ENCODE results near the gene ADGRL3.
A peak's percentile ranks its signal among the peaks of the same experiment; 100 is the strongest.
"Not testable (repeated sequence)": the region's sequence is repeated elsewhere in the genome, so short reads cannot be mapped to it uniquely, and the experiment has no call there.

The ADGRL3 gene

GRCh38 chr4:61763682-61764081 is 563.6 kb downstream of the ADGRL3 start:
- DNase-seq, result no peak

- not testable (repeated sequence) for DNase-seq
Observed at GRCh38 chr4:61764090-61764489, 564.0 kb downstream of the ADGRL3 start.

GRCh38 chr4:61769444-61770167 is 569.5 kb downstream of the ADGRL3 start:
- not testable (repeated sequence) for DNase-seq

DNA sequence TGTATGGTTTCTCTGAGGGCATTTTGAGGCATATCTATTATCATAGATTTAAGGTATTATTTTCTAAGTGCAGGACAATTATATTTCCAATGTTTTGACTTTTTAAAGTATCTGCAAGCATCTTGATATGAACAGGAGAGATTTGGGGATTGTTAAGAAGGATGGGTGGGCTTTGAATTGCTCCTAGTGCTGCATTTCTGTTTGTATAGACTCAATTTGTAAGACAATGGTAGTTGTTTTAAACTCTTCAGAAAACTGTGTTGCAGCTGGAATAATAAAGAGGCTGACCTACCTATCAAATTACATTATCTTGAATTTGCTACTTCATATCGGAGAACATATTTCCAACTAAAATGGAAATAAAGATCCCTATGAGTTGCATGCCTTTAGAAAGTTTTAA is 570.3 kb downstream of the ADGRL3 start:
- no peak for DNase-seq

DNA sequence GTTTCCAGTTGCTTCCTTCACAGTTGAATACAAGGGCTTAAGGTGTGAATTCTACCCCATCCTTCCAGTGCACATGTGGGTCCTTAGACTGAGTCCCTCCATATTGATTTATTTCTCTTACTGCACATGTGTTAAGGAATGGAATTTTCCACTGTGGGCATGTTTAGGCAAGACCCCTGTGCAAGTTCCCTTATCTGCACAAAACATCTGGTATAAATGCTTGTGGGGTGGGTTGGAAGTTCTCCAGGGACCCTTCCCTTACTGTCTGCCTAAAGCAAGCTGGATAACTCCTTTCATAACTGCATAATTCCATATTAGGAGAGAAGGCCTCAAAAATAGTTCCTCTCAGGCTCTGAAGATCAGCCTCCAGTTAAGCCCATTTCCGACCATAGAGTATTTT is 570.9 kb downstream of the ADGRL3 start:
- no peak for DNase-seq

GRCh38 chr4:61772126-61772525 is 572.0 kb downstream of the ADGRL3 start:
- DNase-seq, result no peak

DNA sequence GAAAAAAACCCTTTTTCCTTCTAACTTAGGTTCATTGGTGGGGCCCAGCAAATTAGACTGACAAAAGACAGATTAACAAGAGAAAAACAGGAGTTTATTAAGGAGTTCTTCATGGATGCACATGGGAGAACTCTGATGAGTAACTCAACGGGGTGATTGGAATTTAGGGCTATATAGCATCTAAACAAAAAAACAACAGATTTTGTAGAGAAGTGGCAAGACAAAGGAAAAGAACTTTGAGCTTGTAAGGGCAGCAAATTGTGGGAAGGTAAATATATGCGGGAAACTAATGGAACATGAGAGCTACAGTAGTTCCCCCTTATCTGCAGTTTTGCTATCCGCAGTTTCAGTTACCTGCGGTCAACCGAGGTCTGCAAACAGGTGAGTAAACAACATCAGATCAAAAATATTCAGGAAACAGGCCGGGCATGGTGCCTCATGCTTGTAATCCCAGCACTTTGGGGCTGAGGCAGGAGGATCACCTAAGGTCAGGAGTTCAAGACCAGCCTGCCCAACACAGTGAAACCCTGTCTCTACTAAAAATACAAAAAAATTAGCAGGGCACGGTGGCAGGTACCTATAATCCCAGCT is 573.6 kb downstream of the ADGRL3 start:
- DNase-seq, result no peak

GRCh38 chr4:61782133-61782532 is 582.0 kb downstream of the ADGRL3 start:
- no peak for DNase-seq

DNA sequence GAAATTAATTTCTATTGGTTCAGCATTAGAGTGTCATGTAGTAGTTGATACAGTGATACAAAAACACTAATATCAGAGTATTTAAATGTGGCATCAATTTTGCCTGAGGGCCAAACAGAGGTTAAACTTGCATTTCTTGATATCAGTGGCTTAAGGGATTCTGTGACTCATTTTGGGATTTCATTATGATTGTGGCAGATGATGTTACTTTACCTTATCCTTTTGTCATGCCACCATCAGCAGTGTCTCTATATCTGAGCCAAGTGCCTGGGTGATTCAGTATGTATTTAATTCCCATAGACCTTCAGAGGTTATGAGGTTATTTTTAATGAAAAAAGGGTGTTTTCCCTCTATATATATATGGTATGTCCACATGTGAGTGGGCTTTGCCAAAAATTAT is 582.9 kb downstream of the ADGRL3 start:
- no peak for DNase-seq

GRCh38 chr4:61785761-61786160 is 585.6 kb downstream of the ADGRL3 start:
- DNase-seq, result no peak

DNA sequence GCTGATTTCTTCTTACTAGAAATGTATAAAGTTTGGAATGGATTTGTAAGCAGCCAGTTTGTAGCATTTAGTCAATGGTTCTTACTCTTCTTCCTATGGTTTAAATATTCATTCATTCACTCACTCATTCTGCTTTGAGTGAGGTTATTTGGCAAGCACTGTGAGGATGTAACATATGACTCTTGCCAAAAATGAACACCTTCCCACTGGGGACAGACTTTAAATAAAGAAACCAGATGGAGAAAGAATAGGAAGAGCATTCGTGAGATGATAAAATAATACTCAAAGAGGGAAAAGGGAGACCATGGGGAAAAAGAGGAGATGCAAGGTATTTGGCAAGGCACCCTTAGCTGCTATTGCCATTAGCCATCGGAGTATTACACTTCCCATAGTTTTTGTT is 586.1 kb downstream of the ADGRL3 start:
- DNase-seq, result peak; percentile 82

DNA sequence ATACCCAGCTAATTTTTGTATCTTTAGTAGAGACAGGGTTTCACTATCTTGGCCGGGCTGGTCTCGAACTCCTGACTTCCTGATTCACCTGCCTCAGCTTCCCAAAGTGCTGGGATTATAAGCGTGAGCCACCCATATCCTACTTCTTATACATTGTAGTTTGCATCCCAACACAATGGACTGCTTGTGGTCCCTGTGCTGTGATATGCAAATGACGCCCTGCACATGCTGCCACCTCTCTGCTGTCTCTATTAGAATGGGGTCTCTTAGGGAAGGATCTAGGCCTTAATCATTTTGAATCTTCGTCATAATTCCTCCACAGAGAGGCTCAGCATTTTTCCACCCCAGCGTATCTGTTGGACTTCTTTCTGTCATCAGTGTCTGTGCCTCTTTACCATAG is 595.9 kb downstream of the ADGRL3 start:
- no peak for DNase-seq

GRCh38 chr4:61799794-61800193 is 599.7 kb downstream of the ADGRL3 start:
- no peak for DNase-seq

- no peak for DNase-seq
Observed at GRCh38 chr4:61805227-61805626, 605.1 kb downstream of the ADGRL3 start.

- no peak for DNase-seq
Observed at GRCh38 chr4:61805979-61806378, 605.9 kb downstream of the ADGRL3 start.

- no peak for DNase-seq
Observed at GRCh38 chr4:61812171-61812570, 612.0 kb downstream of the ADGRL3 start.

DNA sequence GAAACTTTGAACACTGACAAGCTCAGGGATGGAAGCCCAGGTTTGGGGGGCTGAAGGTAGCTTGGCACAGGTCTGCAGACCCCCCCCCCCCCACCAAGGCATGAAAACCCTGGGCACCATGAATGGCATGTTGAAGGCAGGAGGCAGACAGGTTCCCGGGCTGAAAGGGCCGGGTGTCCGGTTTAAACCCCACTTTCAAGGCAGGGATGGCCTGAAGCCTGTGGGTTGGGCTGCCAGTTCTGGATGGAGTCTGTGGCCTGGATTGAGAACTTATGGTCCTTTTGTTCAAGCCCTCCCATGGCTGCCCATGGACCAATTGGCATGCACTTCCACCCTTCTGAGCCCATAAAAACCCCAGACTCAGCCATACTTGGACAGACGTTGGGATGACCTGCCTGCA is 616.9 kb downstream of the ADGRL3 start:
- no peak for DNase-seq

DNA sequence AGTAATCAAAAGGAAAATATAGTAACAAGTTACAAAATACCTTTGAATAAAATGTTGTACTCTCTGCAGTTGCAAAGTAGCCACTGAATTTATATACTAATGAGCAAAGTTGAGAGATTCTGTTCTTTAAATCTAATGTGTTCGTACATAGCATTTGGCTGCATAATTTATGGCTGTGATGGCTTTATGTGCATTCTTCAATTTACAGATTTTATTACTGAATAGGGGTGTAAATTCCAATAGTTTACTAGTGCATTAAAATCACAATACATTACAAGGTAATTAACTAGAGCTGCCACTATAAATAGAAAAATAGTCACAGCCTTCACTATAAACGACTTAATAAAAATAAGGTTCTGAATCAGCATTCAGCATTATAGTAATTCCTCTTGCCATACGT is 620.0 kb downstream of the ADGRL3 start:
- DNase-seq, result no peak

GRCh38 chr4:61824454-61824853 is 624.3 kb downstream of the ADGRL3 start:
- no peak for DNase-seq

DNA sequence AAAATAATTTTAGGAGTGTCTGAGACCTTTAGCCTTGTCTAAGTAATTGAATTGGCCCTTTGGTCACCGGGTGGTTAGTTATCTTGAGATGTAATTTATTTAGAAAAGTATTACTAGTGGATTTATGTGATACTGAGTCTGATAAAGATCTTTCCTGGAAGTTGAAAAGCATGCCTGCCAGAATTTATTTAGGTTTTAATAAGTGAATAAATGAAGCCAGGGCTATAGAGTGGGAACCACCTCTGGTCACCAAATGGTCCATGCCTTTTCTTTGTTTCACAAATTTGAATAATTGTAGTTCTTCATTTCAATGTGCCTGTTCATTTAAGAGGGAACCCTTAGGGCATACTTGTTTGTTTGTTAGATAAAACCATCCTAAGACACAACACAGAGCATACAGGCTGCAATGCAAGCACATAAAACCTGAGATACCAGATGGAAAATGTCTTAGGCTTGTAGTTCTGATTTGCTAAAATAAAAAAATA is 627.8 kb downstream of the ADGRL3 start:
- no peak for DNase-seq

DNA sequence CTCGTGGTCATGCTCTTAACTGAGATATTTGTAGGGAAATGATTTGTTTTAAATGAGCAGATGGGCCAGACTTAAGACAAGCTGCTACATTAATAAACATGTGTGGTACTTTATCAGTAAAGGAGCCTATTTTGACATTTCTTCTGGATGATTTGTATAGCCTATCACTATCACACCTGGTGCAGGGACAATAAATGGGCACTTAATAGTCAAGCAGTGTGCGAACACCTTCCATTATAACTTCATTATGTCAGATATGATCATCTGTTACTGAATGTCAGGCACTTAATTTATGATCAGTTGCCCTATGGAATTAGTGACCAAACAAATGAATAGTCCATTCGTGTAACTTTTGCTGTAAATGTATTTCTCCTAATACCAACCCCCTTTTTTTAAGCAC is 628.8 kb downstream of the ADGRL3 start:
- DNase-seq, result peak; percentile 24

DNA sequence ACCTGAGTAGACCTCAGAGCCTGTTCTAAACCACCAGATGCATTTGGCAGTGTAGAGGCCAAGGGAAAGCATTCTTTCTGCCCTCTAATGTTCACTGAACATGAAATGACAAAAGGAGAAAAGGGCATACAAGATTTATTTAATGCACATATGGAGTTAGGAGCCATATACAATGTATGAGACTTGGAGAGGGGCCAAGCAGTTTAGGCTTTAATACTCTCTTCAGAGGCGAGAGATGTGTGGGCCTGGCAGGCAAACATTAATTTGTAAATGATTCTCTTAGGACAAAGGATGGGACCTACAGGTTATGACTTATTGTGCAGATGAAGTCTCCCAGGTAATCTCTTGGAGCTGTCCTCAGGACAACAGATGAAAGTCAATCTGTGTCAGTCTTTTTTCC is 631.9 kb downstream of the ADGRL3 start:
- DNase-seq, result peak; percentile 24

GRCh38 chr4:61837395-61837794 is 637.3 kb downstream of the ADGRL3 start:
- DNase-seq, result no peak

- no peak for DNase-seq
Observed at GRCh38 chr4:61838072-61838471, 637.9 kb downstream of the ADGRL3 start.

- no peak for DNase-seq
Observed at GRCh38 chr4:61841714-61842113, 641.6 kb downstream of the ADGRL3 start.

Measured in NCI-H446 treated with DMSO at 0.1 percent for 48 hours (cell line).